ENCODE data around the gene GJB5. TPM values are rescaled to one million over a fixed set of nuclear protein-coding genes. Genes with fewer than 3 reads are reported as not detected.
A peak's percentile ranks its signal among the peaks of the same experiment; 100 is the strongest.

Gene GJB5
- total and polyA plus RNA-seq, 10 of the 15 experiments (the other 5 are each of a cell fraction or from before 2014, with no cell fraction given): not detected

GRCh38 chr1:34742667-34743270 lies 12.1 kb upstream of the GJB5 start:
- Histone ChIP-seq H3K9ac (ENCODE audit: control insufficient read depth, insufficient read depth, low read length) (no peak overlapping the region), H3K36me3 (ENCODE audit: control insufficient read depth in 2 of 2, insufficient read depth in 2 of 2, low read length in 1 of 2) (no peaks in the 10 kb centered on the region), H3K4me3 (no peak overlapping the region), H3K9me3 (replicated peaks; ENCODE audit: control insufficient read depth, insufficient read depth, low read length) (no peaks in the 10 kb centered on the region), H3K27me3 (replicated peaks in 1 of 2; ENCODE audit: control insufficient read depth in 2 of 2, insufficient read depth in 2 of 2, low read length in 1 of 2) (no peaks in the 10 kb centered on the region; a peak in 1 of 4 replicates), H3K27ac (ENCODE audit: control insufficient read depth, insufficient read depth) (no peak overlapping the region), H3K4me1 (ENCODE audit: control insufficient read depth, insufficient read depth, low read length) (no peaks in the 10 kb centered on the region), H4K20me1 (ENCODE audit: control insufficient read depth, insufficient read depth) (no peaks in the 10 kb centered on the region), H3K79me2 (ENCODE audit: control insufficient read depth, insufficient read depth, low read length) (no peaks in the 10 kb centered on the region), H2AFZ (ENCODE audit: control insufficient read depth, low read depth, low read length) (no peak overlapping the region), H3K4me2 (ENCODE audit: control insufficient read depth, insufficient read depth) (no peak overlapping the region)
- intact Hi-C loops (cut with micrococcal nuclease; ENCODE audit: unreplicated experiment): loop anchor here (1.0 to 5.0 kb wide), 3 partner anchors 144 to 1109 kb away; no protein-coding TSS in a partner anchor
- DNase-seq (ENCODE audit: low read depth, low spot score) (peak; percentile 2), FAIRE-seq (peak; percentile 87), ATAC-seq (peak; percentile 100)
- WGBS (ENCODE audit: insufficient coverage, insufficient replicate concordance, low lambda C conversion rate, missing lambda C conversion rate): 9% methylated on average over 16 of the region's 16 CpGs
- BruUV-seq (replicated peaks): no TSS peak
- ChIA-PET SMC1A (ENCODE audit: uncharacterized antibody, unreplicated experiment) (interaction anchor here (0.7 to 2.9 kb wide), 8 partner anchors 11 to 1110 kb away, joined by 3 to 12 read pairs (median 4); no protein-coding TSS in a partner anchor), CTCF (interaction anchor here (0.5 to 3.9 kb wide), 22 partner anchors 10 to 1112 kb away, joined by 3 to 37 read pairs (median 5); no protein-coding TSS in a partner anchor), RAD21 (ENCODE audit: unreplicated experiment) (interaction anchor here (0.6 to 2.2 kb wide), 6 partner anchors 145 to 1110 kb away, joined by 3 to 18 read pairs (median 3); no protein-coding TSS in a partner anchor), POLR2A (no interaction called here)
- in situ Hi-C loops (cut with MboI): loop anchor here (10.0 kb wide), 1 partner anchor 1108 kb away; no protein-coding TSS in a partner anchor
- TF ChIP-seq RB1 (IDR thresholded peaks at IDR 0.05; ENCODE audit: borderline replicate concordance) (0 out of 2 replicates have a peak, but pooled peaks have one; percentile 38), ZZZ3 (IDR thresholded peaks at IDR 0.05; ENCODE audit: control insufficient read depth, insufficient read length, low read depth) (no peak), RAD21 (IDR thresholded peaks at IDR 0.05; ENCODE audit: insufficient read depth, low read depth, low read length) (peak; percentile 74), TCF12 (IDR thresholded peaks at IDR 0.05; ENCODE audit: low read depth, low read length) (no peak), YY1 (IDR thresholded peaks at IDR 0.05; ENCODE audit: low read depth, low read length) (peak; percentile 55; the same call in 1 of the 2 replicates), BHLHE40 (IDR thresholded peaks at IDR 0.05; ENCODE audit: borderline replicate concordance in 1 of 2, low read depth in 2 of 2, low read length in 1 of 2) (0 out of 4 replicates have a peak, but pooled peaks of 1 of the 2 experiments have one; percentile 26), SMC3 (IDR thresholded peaks at IDR 0.05; ENCODE audit: borderline replicate concordance, low read length) (peak; percentile 63; the same call in 1 of the 2 replicates), SREBF2 (IDR thresholded peaks at IDR 0.05; ENCODE audit: low read length) (no peak), CTCF (IDR thresholded peaks at IDR 0.05 in 2 of 3, conservative IDR thresholded peaks at IDR 0.05 in 1 of 3; ENCODE audit: control insufficient read depth in 2 of 3, extremely low read depth in 1 of 3, insufficient read depth in 1 of 3, low read depth in 3 of 3, low read length in 3 of 3) (peak; percentile 94 to 99 (median 94)), POU2F2 (IDR thresholded peaks at IDR 0.05; ENCODE audit: borderline replicate concordance, low read depth, low read length) (0 out of 3 replicates have a peak, but pooled peaks have one; percentile 12)

Measured in GM12878 (cell line).